Fibroblast of lung (primary cell): ENCODE measurements around the gene HES7. TPM values are rescaled to one million over a fixed set of nuclear protein-coding genes. Genes with fewer than 3 reads are reported as not detected.

Experiments
- DNase-seq, 2 donors: peaks; one replicate each; pipeline versions ENCODE4 v3.0.0 to v3.0.0-alpha.2; 2010; ENCODE audit warnings: low read depth in 2 of 2
- H2AFZ ChIP-seq: 2 replicates; pipeline ENCODE4 v1.5.1; 2012; ENCODE audit warnings: low read length, control low read depth, inconsistent platforms
- H3K27ac ChIP-seq: 2 replicates; pipeline ENCODE4 v1.5.1; 2011; ENCODE audit warnings: low read length, control low read depth; ENCODE audit not compliant: insufficient read depth
- H3K27me3 ChIP-seq: 2 replicates; pipeline ENCODE4 v1.5.1; 2011; ENCODE audit warnings: mild to moderate bottlenecking, low read length; ENCODE audit not compliant: control insufficient read depth, insufficient read depth
- H3K36me3 ChIP-seq: 2 replicates; pipeline ENCODE4 v1.5.1; 2011; ENCODE audit warnings: low read length; ENCODE audit not compliant: control insufficient read depth, insufficient read depth
- H3K4me1 ChIP-seq: 2 replicates; pipeline ENCODE4 v1.5.1; 2011; ENCODE audit warnings: low read length; ENCODE audit not compliant: control insufficient read depth, insufficient read depth; ENCODE audit errors: extremely low read depth
- H3K4me2 ChIP-seq: 2 replicates; pipeline ENCODE4 v1.5.1; 2011; ENCODE audit warnings: low read length, control low read depth; ENCODE audit not compliant: insufficient read depth; ENCODE audit errors: extremely low read depth
- H3K4me3 ChIP-seq, 4 experiments: fragments of 200-600 bp in 1 of 4; sonication (generic) in 1 of 4; replicated peaks in 1 of 4; 2 replicates each; pipeline ENCODE4 v1.5.1; 2011 to 2016; ENCODE audit warnings: low read length in 4 of 4, low read depth in 3 of 4, mild to moderate bottlenecking in 3 of 4, control low read depth in 2 of 4, inconsistent platforms in 1 of 4, mixed read lengths in 1 of 4; ENCODE audit not compliant: insufficient read depth in 1 of 4; ENCODE audit errors: control extremely low read depth in 1 of 4
- H3K79me2 ChIP-seq: 2 replicates; pipeline ENCODE4 v1.5.1; 2012; ENCODE audit warnings: mild to moderate bottlenecking, low read length, inconsistent platforms; ENCODE audit not compliant: control insufficient read depth, insufficient read depth
- H3K9ac ChIP-seq: 2 replicates; pipeline ENCODE4 v1.5.1; 2011; ENCODE audit warnings: mild to moderate bottlenecking, low read length, control low read depth; ENCODE audit not compliant: insufficient read depth
- H3K9me3 ChIP-seq: 2 replicates; pipeline ENCODE4 v1.5.1; 2012; ENCODE audit warnings: low read depth, low read length; ENCODE audit not compliant: control insufficient read depth, insufficient read depth
- H4K20me1 ChIP-seq: 2 replicates; pipeline ENCODE4 v1.5.1; 2011; ENCODE audit warnings: low read length; ENCODE audit not compliant: control insufficient read depth, insufficient read depth; ENCODE audit errors: extremely low read depth
- EZH2 ChIP-seq: IDR thresholded peaks from 2 replicates; pipeline ENCODE4 v1.5.1; 2012; ENCODE audit warnings: low read length, control low read depth, mild to moderate bottlenecking; ENCODE audit errors: missing control alignments
- polyA plus RNA-seq, 2 donors: library from polyadenylated mRNA; depleted of rRNA in 1 of 2; stranded (reverse) in 1 of 2; unstranded in 1 of 2; fragments of >200 nt; gene quantifications; 2 replicates each; pipeline ENCODE4 v1.2.1, GENCODE V29; 2011 to 2012; ENCODE audit warnings: missing spikeins in 1 of 2
- total RNA-seq: library from RNA; depleted of rRNA; stranded (reverse); fragments of >200 nt; gene quantifications from 2 replicates; pipeline ENCODE4 v1.2.1, GENCODE V29; 2014
- TF ChIP-seq, protein P1 (sequence below), 2 donors: IDR thresholded peaks in 1 of 2; conservative IDR thresholded peaks in 1 of 2; 1 replicate in 1 of 2; 2 replicates in 1 of 2; pipeline ENCODE4 v1.5.1; 2011 to 2012; ENCODE audit warnings: low read length in 2 of 2, control low read depth in 1 of 2, inconsistent platforms in 1 of 2, low read depth in 1 of 2, mild to moderate bottlenecking in 1 of 2

Gene HES7
- total and polyA plus RNA-seq, 2 donors (not counting 1 experiment from before 2014, with no cell fraction given) = under 0.01 TPM; not detected in 1

DNA sequence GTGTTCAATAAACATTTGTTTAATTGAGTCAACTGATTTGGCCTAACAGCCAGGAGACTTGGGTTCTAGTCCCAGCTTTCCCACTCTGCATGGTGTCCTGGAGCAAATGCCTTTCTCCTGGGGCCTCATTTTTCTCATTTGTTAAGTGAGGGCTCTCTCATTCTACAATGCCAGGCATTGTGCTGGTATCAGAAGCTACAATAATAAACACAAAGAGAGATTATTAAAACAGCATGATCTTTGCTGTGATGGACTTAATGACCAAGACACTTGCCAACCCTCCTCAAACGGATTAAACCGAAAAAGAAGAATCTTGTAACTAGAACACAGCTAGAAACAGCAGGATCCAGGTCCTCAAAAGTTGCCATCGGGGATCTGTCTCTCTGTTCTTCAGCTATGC, 43.6 kb upstream of the HES7 start:
- H3K27me3 ChIP-seq = no peaks in the 10 kb centered on the region
- no peaks in the 10 kb centered on the region for H4K20me1 ChIP-seq
- H3K4me3 ChIP-seq = no peak overlapping the region
- peaks cover 23% of the 10 kb centered on the region for H3K4me1 ChIP-seq
- no peaks in the 10 kb centered on the region for H3K36me3 ChIP-seq
- H3K9me3 ChIP-seq = no peaks in the 10 kb centered on the region
- TF ChIP-seq, protein P1, sequence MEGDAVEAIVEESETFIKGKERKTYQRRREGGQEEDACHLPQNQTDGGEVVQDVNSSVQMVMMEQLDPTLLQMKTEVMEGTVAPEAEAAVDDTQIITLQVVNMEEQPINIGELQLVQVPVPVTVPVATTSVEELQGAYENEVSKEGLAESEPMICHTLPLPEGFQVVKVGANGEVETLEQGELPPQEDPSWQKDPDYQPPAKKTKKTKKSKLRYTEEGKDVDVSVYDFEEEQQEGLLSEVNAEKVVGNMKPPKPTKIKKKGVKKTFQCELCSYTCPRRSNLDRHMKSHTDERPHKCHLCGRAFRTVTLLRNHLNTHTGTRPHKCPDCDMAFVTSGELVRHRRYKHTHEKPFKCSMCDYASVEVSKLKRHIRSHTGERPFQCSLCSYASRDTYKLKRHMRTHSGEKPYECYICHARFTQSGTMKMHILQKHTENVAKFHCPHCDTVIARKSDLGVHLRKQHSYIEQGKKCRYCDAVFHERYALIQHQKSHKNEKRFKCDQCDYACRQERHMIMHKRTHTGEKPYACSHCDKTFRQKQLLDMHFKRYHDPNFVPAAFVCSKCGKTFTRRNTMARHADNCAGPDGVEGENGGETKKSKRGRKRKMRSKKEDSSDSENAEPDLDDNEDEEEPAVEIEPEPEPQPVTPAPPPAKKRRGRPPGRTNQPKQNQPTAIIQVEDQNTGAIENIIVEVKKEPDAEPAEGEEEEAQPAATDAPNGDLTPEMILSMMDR (conservative IDR thresholded peaks at IDR 0.05 in 1 of 2, IDR thresholded peaks at IDR 0.05 in 1 of 2; ENCODE audit: low read depth in 1 of 2, low read length in 2 of 2) = no peak
- no peak for TF ChIP-seq EZH2
- no peak overlapping the region for H3K4me2 ChIP-seq
- DNase-seq = no peak
- peaks cover under 1% of the 10 kb centered on the region for H3K79me2 ChIP-seq
- H3K9ac ChIP-seq = no peak overlapping the region
- H2AFZ ChIP-seq = no peak overlapping the region
- no peak overlapping the region for H3K27ac ChIP-seq

DNA sequence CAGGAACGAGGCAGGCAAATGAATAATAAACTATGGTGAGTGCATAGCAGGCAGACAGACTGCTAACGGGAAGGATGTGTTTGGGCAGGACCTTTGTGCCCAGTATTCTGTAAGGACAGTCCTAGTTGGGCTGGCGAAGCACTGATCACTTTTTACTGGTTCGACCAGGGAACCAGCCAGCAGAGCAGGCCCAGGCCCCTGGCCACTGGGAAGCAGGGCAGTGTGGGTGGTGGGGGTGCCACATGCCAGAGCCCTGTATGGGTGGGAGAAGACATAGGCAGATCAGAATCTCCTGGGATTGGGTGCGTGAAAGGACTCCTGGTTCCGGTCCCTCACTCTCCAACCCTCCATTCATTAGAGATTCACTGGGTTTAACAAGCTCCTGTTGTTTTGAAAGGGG, 42.8 kb upstream of the HES7 start:
- TF ChIP-seq, protein P1 (conservative IDR thresholded peaks at IDR 0.05 in 1 of 2, IDR thresholded peaks at IDR 0.05 in 1 of 2; ENCODE audit: low read depth in 1 of 2, low read length in 2 of 2) = no peak
- no peak for TF ChIP-seq EZH2

GRCh38 chr17:8164815-8165131, 40.9 kb upstream of the HES7 start:
- Histone ChIP-seq H4K20me1 (no peaks in the 10 kb centered on the region), H3K27me3 (no peaks in the 10 kb centered on the region), H3K9me3 (no peaks in the 10 kb centered on the region), H3K9ac (peak overlapping the region; percentile 31), H3K79me2 (peaks cover 18% of the 10 kb centered on the region), H2AFZ (no peak overlapping the region), H3K4me3 (no peak overlapping the region), H3K36me3 (peaks cover 10% of the 10 kb centered on the region), H3K27ac (peak overlapping the region; percentile 94), H3K4me1 (peaks cover 35% of the 10 kb centered on the region), H3K4me2 (peak overlapping the region; percentile 64)
- no peak for DNase-seq
- TF ChIP-seq, protein P1 (conservative IDR thresholded peaks at IDR 0.05 in 1 of 2, IDR thresholded peaks at IDR 0.05 in 1 of 2; ENCODE audit: low read depth in 1 of 2, low read length in 2 of 2) = no peak
- no peak for TF ChIP-seq EZH2

More for the DNA sequence above, 42.8 kb upstream of the HES7 start:
- Histone ChIP-seq H3K36me3 (peaks cover under 1% of the 10 kb centered on the region), H3K4me2 (no peak overlapping the region), H3K9ac (no peak overlapping the region), H2AFZ (no peak overlapping the region), H3K27me3 (no peaks in the 10 kb centered on the region), H3K79me2 (peaks cover 9% of the 10 kb centered on the region), H3K4me3 (no peak overlapping the region), H3K27ac (no peak overlapping the region), H3K4me1 (peaks cover 25% of the 10 kb centered on the region), H3K9me3 (no peaks in the 10 kb centered on the region), H4K20me1 (no peaks in the 10 kb centered on the region)
- no peak for DNase-seq
